ENCODE measurements around the gene MAPK14.

GRCh38 chr6:36039112-36039511 is 11.5 kb downstream of the MAPK14 start:
- TF ChIP-seq CTCF (conservative IDR thresholded peaks at IDR 0.05; ENCODE audit: low read depth, low read length) (no peak), EZH2 (IDR thresholded peaks at IDR 0.05; ENCODE audit: borderline replicate concordance, low read depth, low read length, poor library complexity, severe bottlenecking) (no peak)

Data from A673 (cell line).